H4 (cell line): ENCODE data around the gene TMEM120B. TPM values are rescaled to one million over a fixed set of nuclear protein-coding genes. Genes with fewer than 3 reads are reported as not detected.
"Not testable (repeated sequence)": the region's sequence is repeated elsewhere in the genome, so short reads cannot be mapped to it uniquely, and the experiment has no call there.

Experiments used
- DNase-seq: peaks from one replicate; pipeline ENCODE4 v3.0.0-alpha.2; 2015; ENCODE audit warnings: low spot score
- total RNA-seq: library from RNA; depleted of rRNA; stranded (reverse); fragments of >200 nt; shearing (Covaris generic); gene quantifications from 2 replicates; pipeline ENCODE4 v1.2.3, GENCODE V29; 2014; rRNA removed

The TMEM120B gene
- total RNA-seq = 5.0 and 8.9 TPM in 2 replicates

DNA sequence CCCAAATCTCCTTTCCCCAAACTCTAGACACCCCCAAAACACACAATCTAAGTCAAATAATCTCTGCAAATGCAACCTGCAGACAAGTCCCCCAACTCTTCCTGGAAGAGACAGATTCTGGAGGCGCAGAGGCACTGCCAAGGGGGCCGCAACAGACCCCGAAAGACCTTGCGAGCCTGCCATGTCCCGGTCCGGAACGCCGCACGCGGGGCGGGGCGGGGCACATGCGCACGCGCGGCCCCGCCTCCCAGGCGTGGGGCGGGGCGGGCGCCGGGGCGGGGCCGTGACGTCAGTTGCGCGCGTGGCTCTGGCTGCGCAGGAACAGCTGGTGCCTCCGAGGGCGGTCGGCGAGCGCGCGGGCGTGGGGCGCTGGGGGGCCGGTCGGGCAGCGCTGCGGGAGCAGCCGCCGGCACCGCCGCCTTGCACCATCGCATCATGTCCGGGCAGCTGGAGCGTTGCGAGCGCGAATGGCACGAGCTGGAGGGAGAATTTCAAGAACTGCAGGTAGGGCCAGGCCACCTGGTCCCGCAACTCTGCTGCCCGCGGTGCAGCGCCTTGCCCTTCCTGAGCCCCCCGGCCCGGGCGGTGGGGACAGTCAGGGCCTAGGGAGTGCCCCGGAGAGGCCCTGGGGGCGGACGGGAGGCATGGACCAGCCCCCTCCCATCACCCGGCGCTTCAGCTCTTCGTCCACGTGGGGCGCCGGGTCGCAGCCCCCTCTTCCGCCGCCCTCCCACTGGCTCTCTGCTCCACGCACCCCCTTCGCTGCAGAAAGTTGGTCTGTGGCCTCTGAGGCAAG lies at the start of gene TMEM120B:
Gene TMEM120B, plus strand, starts transcription at position 292 of the 796 bp plus-strand sequence. Its CDS starts 144 bp downstream, at position 436.
- peak; percentile 21 for DNase-seq

DNA sequence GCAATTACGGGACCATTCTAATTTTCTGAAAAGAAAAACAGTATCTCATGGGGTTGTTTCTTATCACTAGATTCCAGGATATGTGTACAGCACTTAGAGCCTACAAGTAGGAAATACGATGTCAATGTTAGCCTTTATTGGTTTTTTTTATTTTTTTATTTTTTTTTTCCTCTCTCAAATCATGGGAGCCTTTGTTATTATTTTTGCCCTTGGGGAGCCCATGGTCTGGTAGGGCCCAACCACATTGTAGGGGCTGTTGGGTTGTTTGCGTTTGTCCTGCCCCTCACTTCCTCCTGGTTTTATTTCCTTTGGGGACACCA lies 49.0 kb upstream of the TMEM120B start:
- DNase-seq = no peak

- DNase-seq = not testable (repeated sequence)
Observed at GRCh38 chr12:121666829-121667228, 45.7 kb upstream of the TMEM120B start.

DNA sequence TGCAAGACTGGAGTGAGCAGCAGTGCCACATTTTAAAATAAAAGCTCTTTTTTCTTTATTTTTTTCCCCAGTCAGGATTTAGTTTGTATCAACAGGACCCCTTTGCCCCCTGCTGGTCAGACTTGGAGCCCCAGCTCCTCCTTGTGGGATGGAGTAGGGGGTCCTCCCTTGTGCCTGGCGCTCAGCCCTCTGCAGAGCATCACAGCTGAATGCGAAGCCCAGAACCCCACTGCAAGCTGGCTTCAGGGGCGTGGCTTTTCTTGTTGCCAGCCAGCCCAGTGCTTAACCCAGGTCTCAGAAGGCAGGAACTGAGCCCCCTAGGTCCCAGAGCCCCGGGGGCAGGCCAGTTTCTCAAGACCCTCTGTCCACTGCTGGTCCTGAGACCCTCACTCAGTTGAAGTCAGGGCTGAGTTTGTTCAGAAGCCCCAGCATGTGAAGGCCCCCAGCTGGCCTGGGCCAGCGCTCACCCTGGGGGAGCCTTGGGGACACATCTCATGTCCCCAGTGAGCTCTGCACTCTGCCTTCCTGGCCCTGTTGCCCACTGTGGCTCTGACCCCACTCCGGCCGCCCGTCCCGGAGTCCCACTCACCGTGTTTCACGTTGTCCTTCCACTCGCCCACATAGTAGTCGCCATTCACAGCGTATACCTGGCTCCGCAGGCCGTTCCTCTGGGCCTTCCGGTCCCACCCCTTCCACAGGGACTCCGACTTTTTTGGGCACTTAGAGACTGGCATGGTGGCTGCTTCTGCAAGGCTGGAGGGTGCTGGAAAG lies 43.6 kb upstream of the TMEM120B start:
- no peak for DNase-seq

- DNase-seq = no peak
Observed at GRCh38 chr12:121669521-121669900, 43.0 kb upstream of the TMEM120B start, which contains the start of gene MORN3. TSS of gene MORN3 (minus strand) at chr12:121669654. CDS start at chr12:121669483, 171 bp downstream.

DNA sequence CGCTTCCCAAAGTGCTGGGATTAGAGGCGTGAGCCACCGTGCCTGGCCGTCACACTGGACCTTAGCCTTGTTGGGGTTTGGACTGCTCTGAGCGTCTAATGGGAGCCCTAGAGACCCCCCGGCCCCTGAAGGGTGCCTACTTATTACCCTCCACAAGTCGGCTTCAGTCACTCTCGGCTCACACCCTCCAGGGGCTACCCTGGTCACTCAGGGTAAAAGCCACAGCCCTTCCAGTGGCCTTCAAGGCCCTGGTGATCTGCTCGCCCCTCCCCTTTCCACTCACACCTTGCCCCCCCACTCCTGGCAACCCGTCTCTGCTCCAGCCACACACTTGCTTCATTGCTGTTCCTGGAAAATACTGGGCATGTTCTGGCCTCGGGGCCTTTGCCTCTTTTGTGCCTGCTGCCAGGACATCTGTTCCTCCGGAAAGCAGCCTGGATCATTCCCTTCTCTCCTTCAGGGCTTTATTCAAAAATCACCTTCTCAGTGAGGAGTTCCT lies 39.5 kb upstream of the TMEM120B start:
- no peak for DNase-seq

DNA sequence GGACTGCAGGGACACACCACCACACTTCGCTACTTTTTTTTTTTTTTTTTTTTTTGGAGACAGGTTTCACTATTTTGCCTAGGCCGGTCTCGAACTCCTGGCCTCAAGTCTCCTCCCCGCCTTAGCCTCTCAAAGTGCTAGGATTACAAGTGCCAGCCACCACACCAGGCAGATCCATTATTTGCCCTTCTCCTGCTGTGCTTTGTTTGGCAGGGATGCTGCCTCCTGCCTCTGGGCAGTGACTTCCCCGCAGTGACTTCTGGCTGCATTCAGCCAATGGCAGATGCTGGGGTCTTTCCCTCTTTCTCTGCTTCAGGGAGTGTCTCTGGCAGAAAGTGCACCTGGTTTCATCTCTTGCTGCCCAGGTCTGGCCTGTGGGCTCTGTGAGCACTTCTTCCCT lies 36.4 kb upstream of the TMEM120B start:
- DNase-seq = no peak

GRCh38 chr12:121678305-121678704 lies 34.2 kb upstream of the TMEM120B start:
- no peak for DNase-seq

- no peak for DNase-seq
Observed at GRCh38 chr12:121678716-121679300, 33.7 kb upstream of the TMEM120B start.

GRCh38 chr12:121679661-121680197 lies 32.8 kb upstream of the TMEM120B start:
- not testable (repeated sequence) for DNase-seq

- no peak for DNase-seq
Observed at GRCh38 chr12:121688966-121689365, 23.6 kb upstream of the TMEM120B start.

DNA sequence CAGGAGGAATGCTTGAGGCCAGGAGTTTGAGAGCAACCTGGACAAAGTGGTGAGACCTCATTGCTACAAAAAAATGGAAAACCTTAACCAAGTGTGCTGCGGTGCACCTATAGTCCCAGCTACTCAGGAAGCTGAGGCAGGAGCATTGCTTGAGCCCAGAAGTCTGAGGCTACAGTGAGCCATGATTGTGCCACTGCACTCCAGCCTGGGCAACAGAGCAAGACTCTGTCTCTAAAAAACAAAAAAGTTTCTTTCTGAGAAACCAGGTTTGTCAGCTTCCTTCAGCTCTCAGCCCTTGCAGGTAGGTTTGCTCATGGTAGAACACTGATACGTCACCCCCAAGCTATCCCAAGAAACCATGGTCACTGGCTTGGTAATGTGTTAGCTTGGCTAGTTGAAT lies 23.1 kb upstream of the TMEM120B start:
- DNase-seq = no peak

- not testable (repeated sequence) for DNase-seq
Observed at GRCh38 chr12:121692744-121693143, 19.8 kb upstream of the TMEM120B start.

- DNase-seq = no peak
Observed at GRCh38 chr12:121693155-121693687, 19.3 kb upstream of the TMEM120B start.

- no peak for DNase-seq
Observed at GRCh38 chr12:121697093-121697698, 15.4 kb upstream of the TMEM120B start.

- not testable (repeated sequence) for DNase-seq
Observed at GRCh38 chr12:121697861-121698260, 14.7 kb upstream of the TMEM120B start.

DNA sequence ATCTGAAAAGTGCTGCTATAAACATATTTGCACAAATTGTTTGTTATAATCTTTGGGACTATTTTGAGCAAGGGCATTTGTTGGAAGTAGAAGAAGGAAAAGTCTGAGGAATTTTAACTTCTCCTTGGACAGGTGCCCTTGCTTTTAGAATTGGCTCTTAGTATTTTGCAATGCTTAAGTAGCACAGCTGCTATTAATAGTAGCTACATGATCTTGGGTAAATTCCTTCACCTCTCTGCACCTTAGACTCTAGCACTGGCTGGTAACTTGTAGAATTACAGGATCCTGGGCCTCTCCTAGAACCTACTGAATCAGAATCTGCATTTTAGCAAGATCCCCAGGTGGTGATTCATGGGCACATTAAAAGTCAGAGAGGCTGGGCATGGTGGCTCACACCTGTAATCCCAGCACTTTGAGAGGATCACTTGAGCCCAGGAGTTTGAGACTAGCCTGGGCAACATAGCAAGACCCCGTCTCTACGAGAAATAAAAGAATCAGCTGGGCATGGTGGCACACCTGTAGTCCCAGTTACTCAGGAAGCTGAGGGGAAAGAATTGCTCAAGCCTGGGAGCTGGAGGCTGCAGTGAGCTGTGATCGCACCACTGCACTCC lies 10.8 kb upstream of the TMEM120B start:
- no peak for DNase-seq

DNA sequence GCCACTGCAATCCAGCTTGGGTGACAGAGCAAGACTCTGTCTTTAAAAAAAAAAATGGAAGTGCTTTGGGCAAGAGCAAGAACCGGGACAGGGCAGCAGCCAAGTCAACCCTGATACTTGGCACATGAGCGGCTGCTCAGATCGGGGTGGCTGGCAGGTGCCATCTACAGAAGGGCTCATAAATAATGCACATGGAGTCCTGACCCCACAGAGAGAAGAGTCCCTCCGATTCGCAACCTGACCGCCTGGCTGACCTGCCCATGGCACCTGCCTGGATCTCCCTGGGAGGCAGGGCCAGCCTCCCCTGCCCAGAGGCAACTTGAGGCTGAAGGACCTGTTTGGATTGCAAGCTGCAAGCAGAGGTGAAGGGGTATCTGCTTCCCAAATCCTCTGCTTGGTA lies 9.6 kb upstream of the TMEM120B start:
- DNase-seq = no peak

DNA sequence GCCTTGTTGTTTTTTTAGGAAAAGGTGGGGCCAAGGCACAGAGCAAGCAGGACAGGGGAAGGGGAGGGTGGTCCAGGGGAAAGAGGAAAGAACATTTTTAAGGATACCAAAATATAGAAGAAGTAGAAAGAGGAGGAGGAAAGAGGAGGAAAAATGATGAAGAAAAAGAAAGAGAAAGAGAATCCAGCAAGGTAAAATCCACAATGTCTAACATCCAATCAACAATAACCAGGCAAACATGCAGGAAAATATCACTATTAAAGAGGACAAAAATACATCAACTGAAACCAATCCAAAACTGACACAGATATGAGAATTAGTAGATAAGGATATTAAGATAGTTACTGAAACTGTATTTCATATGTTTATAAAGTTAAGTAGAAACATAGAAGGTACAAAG lies 7.0 kb upstream of the TMEM120B start:
- no peak for DNase-seq

- no peak for DNase-seq
Observed at GRCh38 chr12:121708313-121709063, 4.1 kb upstream of the TMEM120B start.
